Erythroblast (primary cell): Measurements from ENCODE around the gene PDF.
"Not testable (repeated sequence)": the region's sequence is repeated elsewhere in the genome, so short reads cannot be mapped to it uniquely, and the experiment has no call there.

Source experiments
- DNase-seq, 2 experiments: peaks; one replicate each; lab custom pipeline; 2025; lab: John Stamatoyannopoulos, UW
- GATA1 ChIP-seq: IDR thresholded peaks from 2 replicates; pipeline ENCODE4 v1.6.1; 2011; ENCODE audit warnings: low read depth, mild to moderate bottlenecking, control low read depth, low read length, moderate library complexity
- POLR2A ChIP-seq: IDR thresholded peaks from 2 replicates; pipeline ENCODE4 v1.6.1; 2011; ENCODE audit warnings: mild to moderate bottlenecking, low read length

The PDF gene

GRCh38 chr16:69301187-69301586 lies 29.2 kb downstream of the PDF start:
- TF ChIP-seq GATA1, result no peak
- TF ChIP-seq POLR2A, result no peak
- no peak for DNase-seq

GRCh38 chr16:69298261-69298660 lies 32.1 kb downstream of the PDF start:
- DNase-seq, result no peak

GRCh38 chr16:69296771-69297170 lies 33.6 kb downstream of the PDF start:
- not testable (repeated sequence) for DNase-seq

More at GRCh38 chr16:69298261-69298660, 32.1 kb downstream of the PDF start:
- no peak for TF ChIP-seq POLR2A
- TF ChIP-seq GATA1, result no peak

GRCh38 chr16:69294051-69294450 lies 36.3 kb downstream of the PDF start:
- TF ChIP-seq POLR2A (no peak), GATA1 (no peak)
- DNase-seq, result no peak

GRCh38 chr16:69293401-69293800 lies 37.0 kb downstream of the PDF start:
- no peak for TF ChIP-seq GATA1
- no peak for TF ChIP-seq POLR2A
- no peak for DNase-seq

- DNase-seq, result not testable (repeated sequence)
Observed at GRCh38 chr16:69291657-69292056, 38.7 kb downstream of the PDF start.

- TF ChIP-seq GATA1, result no peak
- TF ChIP-seq POLR2A, result no peak
- peak; percentile 62 to 82 for DNase-seq
Observed at GRCh38 chr16:69286941-69287713, 43.3 kb downstream of the PDF start.

- TF ChIP-seq GATA1 (no peak), POLR2A (no peak)
- no peak for DNase-seq
Observed at GRCh38 chr16:69285240-69285639, 45.1 kb downstream of the PDF start.

GRCh38 chr16:69283851-69284250 lies 46.5 kb downstream of the PDF start:
- no peak for DNase-seq
- TF ChIP-seq POLR2A (no peak), GATA1 (no peak)

- TF ChIP-seq POLR2A (no peak), GATA1 (no peak)
- DNase-seq, result no peak
Observed at GRCh38 chr16:69277413-69277812, 53.0 kb downstream of the PDF start.
